ENCODE results near the gene ZC3H4.

- TF ChIP-seq CTCF (IDR thresholded peaks at IDR 0.05): no peak
- no peak for TF ChIP-seq POLR2A (IDR thresholded peaks at IDR 0.05)
Measured at GRCh38 chr19:47094557-47095475, 18.8 kb downstream of the ZC3H4 start.
